Testis (tissue), 2 donors: ENCODE measurements around the gene EMC6.

ENCODE experiments used
- POLR2A ChIP-seq: fragments of 450-650 bp; IDR thresholded peaks from one replicate; pipeline ENCODE4 v1.6.1; 2017; ENCODE audit warnings: antibody characterized with exemption, mild to moderate bottlenecking, moderate library complexity
- TF ChIP-seq, protein P1 (sequence below), 3 experiments: fragments of 450-650 bp in 2 of 3; fragments of 200-600 bp in 1 of 3; sonication (generic) in 1 of 3; IDR thresholded peaks; one replicate each; pipeline ENCODE4 v1.5.1; 2016 to 2019; ENCODE audit warnings: antibody characterized with exemption in 3 of 3, mild to moderate bottlenecking in 2 of 3, moderate library complexity in 1 of 3

DNA sequence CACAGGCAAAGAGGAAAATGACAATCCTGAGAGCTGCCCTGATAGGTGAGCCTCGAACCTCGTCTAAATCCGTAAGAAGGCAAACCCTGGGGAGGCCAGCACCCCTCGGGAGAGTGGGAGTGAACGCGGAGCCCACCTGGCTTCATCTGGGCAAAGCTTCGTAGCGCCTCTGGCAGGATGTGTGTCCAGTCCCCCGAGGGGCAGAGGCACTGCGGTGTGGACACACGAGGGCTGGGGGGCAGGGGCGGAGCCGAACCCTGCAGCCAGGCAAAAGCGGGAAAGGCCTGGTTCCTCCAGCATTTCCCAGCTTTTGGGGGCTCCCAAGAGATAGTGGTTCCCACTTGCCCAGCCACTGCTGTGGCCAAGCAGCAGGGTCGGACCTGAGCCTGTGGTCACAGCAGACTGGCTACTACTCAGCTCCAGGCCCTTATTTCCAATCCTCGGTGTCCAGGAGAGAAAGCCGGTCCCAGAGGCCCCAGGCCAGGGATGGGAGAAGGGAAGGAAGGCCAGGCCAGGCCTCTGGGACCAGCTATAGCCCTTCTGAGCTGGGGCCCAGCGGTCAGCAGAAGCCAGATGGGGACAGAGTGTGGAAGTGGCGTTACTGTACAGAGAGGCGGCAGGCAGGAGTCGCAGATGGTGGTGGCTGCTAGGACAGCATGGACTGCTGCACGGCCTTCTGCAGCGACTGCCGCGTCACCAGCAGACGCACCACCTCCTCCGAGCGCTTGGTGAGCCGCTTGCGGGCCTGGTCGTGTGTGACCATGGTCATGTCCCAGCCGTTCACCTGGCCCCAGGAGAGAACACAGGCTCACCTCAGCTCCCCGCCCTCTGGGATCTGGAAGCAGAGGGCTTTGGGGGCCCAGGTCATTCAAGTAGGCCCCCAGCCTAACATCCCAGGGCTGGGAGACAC is 5.3 kb upstream of the EMC6 start:
- TF ChIP-seq, protein P1, sequence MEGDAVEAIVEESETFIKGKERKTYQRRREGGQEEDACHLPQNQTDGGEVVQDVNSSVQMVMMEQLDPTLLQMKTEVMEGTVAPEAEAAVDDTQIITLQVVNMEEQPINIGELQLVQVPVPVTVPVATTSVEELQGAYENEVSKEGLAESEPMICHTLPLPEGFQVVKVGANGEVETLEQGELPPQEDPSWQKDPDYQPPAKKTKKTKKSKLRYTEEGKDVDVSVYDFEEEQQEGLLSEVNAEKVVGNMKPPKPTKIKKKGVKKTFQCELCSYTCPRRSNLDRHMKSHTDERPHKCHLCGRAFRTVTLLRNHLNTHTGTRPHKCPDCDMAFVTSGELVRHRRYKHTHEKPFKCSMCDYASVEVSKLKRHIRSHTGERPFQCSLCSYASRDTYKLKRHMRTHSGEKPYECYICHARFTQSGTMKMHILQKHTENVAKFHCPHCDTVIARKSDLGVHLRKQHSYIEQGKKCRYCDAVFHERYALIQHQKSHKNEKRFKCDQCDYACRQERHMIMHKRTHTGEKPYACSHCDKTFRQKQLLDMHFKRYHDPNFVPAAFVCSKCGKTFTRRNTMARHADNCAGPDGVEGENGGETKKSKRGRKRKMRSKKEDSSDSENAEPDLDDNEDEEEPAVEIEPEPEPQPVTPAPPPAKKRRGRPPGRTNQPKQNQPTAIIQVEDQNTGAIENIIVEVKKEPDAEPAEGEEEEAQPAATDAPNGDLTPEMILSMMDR (IDR thresholded peaks at IDR 0.05), result no peak
- TF ChIP-seq POLR2A, result no peak
